Measurements from ENCODE around the gene UQCC5. TPM values are rescaled to one million over a fixed set of nuclear protein-coding genes. Genes with fewer than 3 reads are reported as not detected.

The UQCC5 gene
- total and polyA plus RNA-seq, 2 donors from 2014 or later: 26.8 to 135 TPM

DNA sequence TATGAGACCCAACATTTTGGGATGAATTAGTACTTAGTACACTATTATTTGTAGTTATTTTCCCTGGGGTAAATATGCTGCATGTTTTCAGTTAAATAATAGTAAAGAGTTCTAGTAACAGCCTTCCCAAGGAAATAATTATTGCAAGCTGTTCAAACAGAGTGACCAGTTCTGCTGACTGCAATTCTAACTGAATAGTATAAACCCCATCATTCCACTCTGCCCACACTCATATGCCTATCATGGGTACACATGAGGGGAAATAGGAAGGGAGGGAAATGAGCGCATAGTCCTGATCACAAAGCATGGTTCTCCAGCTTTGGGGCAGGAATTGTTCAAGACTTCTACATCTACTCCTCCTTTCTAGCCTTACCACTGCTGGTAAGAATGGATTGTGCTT, 18.7 kb downstream of the UQCC5 start:
- Histone ChIP-seq H3K27me3 (ENCODE audit: control insufficient read depth, insufficient read depth, low read length) (no peaks in the 10 kb centered on the region), H3K27ac (ENCODE audit: low read depth in 2 of 2, low read length in 2 of 2) (no peak overlapping the region), H3K9ac (ENCODE audit: low read length in 3 of 3) (no peak overlapping the region), H3K4me3 (ENCODE audit: low read length in 3 of 3) (no peak overlapping the region), H3K9me3 (ENCODE audit: control insufficient read depth in 2 of 3, insufficient read depth in 1 of 3, low read length in 3 of 3) (no peaks in the 10 kb centered on the region), H3K4me1 (ENCODE audit: control insufficient read depth in 2 of 3, insufficient read depth in 2 of 3, low read depth in 1 of 3, low read length in 3 of 3) (peaks cover 0 to 2% (median 0%) of the 10 kb centered on the region in 3 donors), H3K36me3 (ENCODE audit: control insufficient read depth in 2 of 3, insufficient read depth in 3 of 3, low read length in 3 of 3) (peaks cover 10 to 54% (median 24%) of the 10 kb centered on the region in 3 donors)
- TF ChIP-seq CTCF (IDR thresholded peaks at IDR 0.05; ENCODE audit: borderline replicate concordance, extremely low read depth, insufficient read depth): no peak
- FAIRE-seq (no peak), DNase-seq (no peak)
- intact Hi-C loops (cut with DNase I): no loop called here

GRCh38 chr3:52557011-52557960, 20.9 kb downstream of the UQCC5 start:
- Histone ChIP-seq H3K9me3 (ENCODE audit: control insufficient read depth in 2 of 3, insufficient read depth in 1 of 3, low read length in 3 of 3) (no peaks in the 10 kb centered on the region), H3K36me3 (ENCODE audit: control insufficient read depth in 2 of 3, insufficient read depth in 3 of 3, low read length in 3 of 3) (peaks cover 14 to 50% (median 18%) of the 10 kb centered on the region in 3 donors), H3K4me3 (ENCODE audit: low read length in 3 of 3) (no peak overlapping the region), H3K27me3 (ENCODE audit: control insufficient read depth, insufficient read depth, low read length) (no peaks in the 10 kb centered on the region), H3K4me1 (ENCODE audit: control insufficient read depth in 2 of 3, insufficient read depth in 2 of 3, low read depth in 1 of 3, low read length in 3 of 3) (peaks cover 0 to 2% (median 0%) of the 10 kb centered on the region in 3 donors), H3K9ac (ENCODE audit: low read length in 3 of 3) (no peak overlapping the region), H3K27ac (ENCODE audit: low read depth in 2 of 2, low read length in 2 of 2) (no peak overlapping the region)
- no peak for TF ChIP-seq CTCF (IDR thresholded peaks at IDR 0.05; ENCODE audit: borderline replicate concordance, extremely low read depth, insufficient read depth)
- intact Hi-C loops (cut with DNase I): no loop called here
- no peak for FAIRE-seq
- no peak for DNase-seq

- Histone ChIP-seq H3K9me3 (ENCODE audit: control insufficient read depth in 2 of 3, insufficient read depth in 1 of 3, low read length in 3 of 3) (no peaks in the 10 kb centered on the region), H3K4me1 (ENCODE audit: control insufficient read depth in 2 of 3, insufficient read depth in 2 of 3, low read depth in 1 of 3, low read length in 3 of 3) (peaks cover 0 to 2% (median 0%) of the 10 kb centered on the region in 3 donors), H3K27ac (ENCODE audit: low read depth in 2 of 2, low read length in 2 of 2) (no peak overlapping the region), H3K27me3 (ENCODE audit: control insufficient read depth, insufficient read depth, low read length) (no peaks in the 10 kb centered on the region), H3K9ac (ENCODE audit: low read length in 3 of 3) (no peak overlapping the region), H3K36me3 (ENCODE audit: control insufficient read depth in 2 of 3, insufficient read depth in 3 of 3, low read length in 3 of 3) (peaks cover 12 to 48% (median 14%) of the 10 kb centered on the region in 3 donors), H3K4me3 (ENCODE audit: low read length in 3 of 3) (no peak overlapping the region)
- no peak for DNase-seq
- intact Hi-C loops (cut with DNase I): no loop called here
- TF ChIP-seq CTCF (IDR thresholded peaks at IDR 0.05; ENCODE audit: borderline replicate concordance, extremely low read depth, insufficient read depth): no peak
- FAIRE-seq: no peak
Measured at GRCh38 chr3:52558436-52558835, 22.0 kb downstream of the UQCC5 start.
